ENCODE data around the gene ZNG1F.
"Not testable (repeated sequence)": the region's sequence is repeated elsewhere in the genome, so short reads cannot be mapped to it uniquely, and the experiment has no call there.

DNA sequence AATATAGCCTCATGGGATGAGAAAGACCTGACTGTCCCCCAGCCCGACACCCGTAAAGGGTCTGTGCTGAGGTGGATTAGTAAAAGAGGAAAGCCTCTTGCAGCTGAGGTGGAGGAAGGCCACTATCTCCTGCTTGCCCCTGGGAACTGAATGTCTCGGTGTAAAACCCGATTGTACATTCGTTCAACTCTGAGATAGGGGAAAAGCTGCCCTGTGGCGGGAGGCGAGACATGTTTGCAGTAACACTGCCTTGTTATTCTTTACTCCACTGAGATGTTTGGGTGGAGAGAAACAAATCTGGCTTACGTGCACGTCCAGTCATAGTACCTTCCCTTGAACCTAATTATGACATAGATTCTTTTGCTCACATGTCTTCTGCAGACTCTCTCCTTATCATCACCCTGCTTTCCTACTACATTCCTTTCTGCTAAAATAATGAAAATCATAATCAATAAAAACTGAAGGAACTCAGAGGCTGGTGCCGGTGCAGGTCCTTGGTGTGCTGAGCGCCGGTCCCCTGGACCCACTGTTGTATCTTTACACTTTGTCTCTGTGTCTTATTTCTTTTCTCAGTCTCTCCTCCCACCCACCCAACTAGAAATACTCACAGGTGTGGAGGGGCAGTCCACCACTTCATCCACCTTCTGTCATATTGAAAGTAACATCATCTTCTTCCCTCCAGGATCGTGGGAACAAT is 83.4 kb downstream of the ZNG1F start:
- TF ChIP-seq POLR2A, POLR2AphosphoS5 (IDR thresholded peaks at IDR 0.05): not testable (repeated sequence)
